ENCODE results near the gene GATAD2A. TPM values are rescaled to one million over a fixed set of nuclear protein-coding genes. Genes with fewer than 3 reads are reported as not detected.
"Not testable (repeated sequence)": the region's sequence is repeated elsewhere in the genome, so short reads cannot be mapped to it uniquely, and the experiment has no call there.

Gene GATAD2A
- total and polyA plus RNA-seq, 10 of the 15 experiments (the other 5 are each of a cell fraction or from before 2014, with no cell fraction given): 2.6 to 173 (median 32.0) TPM

DNA sequence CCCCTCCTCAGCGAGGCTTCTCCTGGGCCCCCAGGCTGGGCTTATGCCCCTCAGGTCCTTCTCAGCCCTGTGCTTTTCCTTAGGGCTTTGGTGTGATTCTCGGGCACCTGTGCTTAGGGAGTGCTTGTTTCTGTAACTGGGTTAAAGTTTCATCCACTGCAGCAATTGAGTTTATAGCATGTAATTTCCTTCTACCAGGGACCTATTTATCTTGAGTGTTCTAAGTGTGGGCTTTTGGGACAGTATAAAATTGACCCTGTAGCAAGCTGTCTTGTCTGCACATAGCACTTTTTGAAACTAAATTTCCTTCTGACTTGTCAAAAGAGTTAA, 47.6 kb downstream of the GATAD2A start:
- Histone ChIP-seq H3K9me3 (replicated peaks; ENCODE audit: control insufficient read depth, insufficient read depth, low read length) (no peaks in the 10 kb centered on the region), H3K4me3 (no peak overlapping the region), H3K4me2 (ENCODE audit: control insufficient read depth, insufficient read depth) (no peak overlapping the region), H4K20me1 (ENCODE audit: control insufficient read depth, insufficient read depth) (peaks cover 6% of the 10 kb centered on the region; the same call in 1 of the 2 replicates), H3K4me1 (ENCODE audit: control insufficient read depth, insufficient read depth, low read length) (peaks cover 24% of the 10 kb centered on the region), H3K36me3 (ENCODE audit: control insufficient read depth in 2 of 2, insufficient read depth in 2 of 2, low read length in 1 of 2) (peaks cover 0 to 15% of the 10 kb centered on the region in 2 experiments; a peak in 3 of 4 replicates), H3K27me3 (replicated peaks in 1 of 2; ENCODE audit: control insufficient read depth in 2 of 2, insufficient read depth in 2 of 2, low read length in 1 of 2) (no peaks in the 10 kb centered on the region), H3K9ac (ENCODE audit: control insufficient read depth, insufficient read depth, low read length) (no peak overlapping the region), H2AFZ (ENCODE audit: control insufficient read depth, low read depth, low read length) (no peak overlapping the region), H3K27ac (ENCODE audit: control insufficient read depth, insufficient read depth) (no peak overlapping the region), H3K79me2 (ENCODE audit: control insufficient read depth, insufficient read depth, low read length) (peaks cover 68% of the 10 kb centered on the region)
- no TSS peak for BruUV-seq (replicated peaks)
- ChIA-PET CTCF (no interaction called here), SMC1A (ENCODE audit: uncharacterized antibody, unreplicated experiment) (interaction anchor here (1.1 kb wide), 1 partner anchor 19 kb away, joined by 3 read pairs; no protein-coding TSS in a partner anchor), POLR2A (interaction anchor here (0.7 kb wide), 1 partner anchor 38 kb away, joined by 3 read pairs; no protein-coding TSS in a partner anchor), RAD21 (ENCODE audit: unreplicated experiment) (interaction anchor here (0.5 kb wide), 1 partner anchor 216 kb away, joined by 3 read pairs; the partner anchor contains the start of gene ZNF101)
- WGBS (ENCODE audit: insufficient coverage, insufficient replicate concordance, low lambda C conversion rate, missing lambda C conversion rate): 83% methylated on average over 2 of the region's 2 CpGs
- DNase-seq (ENCODE audit: low read depth, low spot score): no peak
- no peak for FAIRE-seq
- in situ Hi-C loops (cut with MboI) (no loop called here), intact Hi-C loops (cut with micrococcal nuclease; ENCODE audit: unreplicated experiment) (no loop called here)
- TF ChIP-seq TBL1XR1 (IDR thresholded peaks at IDR 0.05; ENCODE audit: low read depth, low read length) (no peak), CHD2 (IDR thresholded peaks at IDR 0.05; ENCODE audit: borderline replicate concordance, low read depth, low read length) (no peak), BHLHE40 (IDR thresholded peaks at IDR 0.05; ENCODE audit: borderline replicate concordance in 1 of 2, low read depth in 2 of 2, low read length in 1 of 2) (no peak), IRF4 (IDR thresholded peaks at IDR 0.05; ENCODE audit: low read depth, low read length) (no peak), RUNX3 (IDR thresholded peaks at IDR 0.05; ENCODE audit: low read length) (no peak)
- ATAC-seq: no peak

DNA sequence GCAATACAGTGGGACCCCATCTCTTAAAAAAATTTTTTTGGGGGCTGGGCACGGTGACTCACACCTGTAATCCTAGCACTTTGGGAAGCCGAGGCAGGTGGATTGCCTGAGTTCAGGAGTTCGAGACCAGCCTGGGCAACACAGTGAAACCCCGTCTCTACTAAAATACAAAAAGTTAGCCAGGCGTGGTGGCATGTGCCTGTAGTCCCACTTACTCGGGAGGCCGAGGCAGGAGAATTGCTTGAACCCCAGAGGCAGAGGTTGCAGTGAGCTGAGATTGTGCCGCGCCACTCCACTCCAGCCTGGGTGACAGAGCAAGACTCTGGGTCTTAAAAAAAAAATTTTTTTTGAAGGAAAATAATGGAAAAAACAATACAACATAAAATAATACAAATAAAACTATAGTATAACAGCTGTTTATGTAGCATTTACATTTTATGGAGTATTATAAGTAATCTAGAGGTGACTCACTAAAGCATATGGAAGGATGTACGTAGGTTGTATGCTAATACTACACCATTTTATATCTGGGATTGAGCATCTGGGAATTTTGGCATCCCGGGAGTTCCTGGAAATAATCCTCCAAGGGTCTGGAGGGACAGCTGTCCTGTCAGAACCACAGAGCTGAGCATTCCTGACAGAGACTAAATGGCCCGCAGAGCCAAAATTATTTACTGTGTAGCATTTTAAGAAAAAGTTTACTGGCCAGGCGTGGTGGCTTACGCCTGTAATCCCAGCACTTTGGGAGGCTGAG, 49.9 kb downstream of the GATAD2A start:
- H3K4me2 ChIP-seq (ENCODE audit: control insufficient read depth, insufficient read depth); H3K27ac ChIP-seq (ENCODE audit: control insufficient read depth, insufficient read depth); H2AFZ ChIP-seq (ENCODE audit: control insufficient read depth, low read depth, low read length); FAIRE-seq; H3K9ac ChIP-seq (ENCODE audit: control insufficient read depth, insufficient read depth, low read length); H3K27me3 ChIP-seq (replicated peaks in 1 of 2; ENCODE audit: control insufficient read depth in 2 of 2, insufficient read depth in 2 of 2, low read length in 1 of 2); ATAC-seq; BruUV-seq (replicated peaks); H3K9me3 ChIP-seq (replicated peaks; ENCODE audit: control insufficient read depth, insufficient read depth, low read length); H4K20me1 ChIP-seq (ENCODE audit: control insufficient read depth, insufficient read depth); DNase-seq (ENCODE audit: low read depth, low spot score); in situ Hi-C loops (cut with MboI); H3K4me3 ChIP-seq: not testable (repeated sequence)
- H3K4me1 ChIP-seq (ENCODE audit: control insufficient read depth, insufficient read depth, low read length): peaks cover 43% of the 10 kb centered on the region
- H3K36me3 ChIP-seq (ENCODE audit: control insufficient read depth in 2 of 2, insufficient read depth in 2 of 2, low read length in 1 of 2): peaks cover 0 to 13% of the 10 kb centered on the region in 2 experiments; a peak in 2 of 4 replicates
- POLR2A ChIA-PET: interaction anchor here (0.7 kb wide), 1 partner anchor 32 kb away, joined by 5 read pairs; no protein-coding TSS in a partner anchor
- CTCF ChIA-PET: interaction anchor here (1.0 kb wide), 1 partner anchor 49 kb away, joined by 3 read pairs; no protein-coding TSS in a partner anchor
- 98% methylated on average over 14 of the region's 14 CpGs for WGBS (ENCODE audit: insufficient coverage, insufficient replicate concordance, low lambda C conversion rate, missing lambda C conversion rate)
- intact Hi-C loops (cut with micrococcal nuclease; ENCODE audit: unreplicated experiment): loop anchor here (5.0 kb wide), 1 partner anchor 48 kb away; the partner anchor contains the start of gene GATAD2A
- SMC1A ChIA-PET (ENCODE audit: uncharacterized antibody, unreplicated experiment): interaction anchor here (1.1 kb wide), 1 partner anchor 406 kb away, joined by 3 read pairs; no protein-coding TSS in a partner anchor
- peaks cover 61% of the 10 kb centered on the region for H3K79me2 ChIP-seq (ENCODE audit: control insufficient read depth, insufficient read depth, low read length)
- RAD21 ChIA-PET (ENCODE audit: unreplicated experiment): interaction anchor here (0.6 kb wide), 1 partner anchor 132 kb away, joined by 3 read pairs; no protein-coding TSS in a partner anchor

All from GM12878 (cell line).